Lower leg skin (tissue), 4 donors: ENCODE results near the gene SLC39A12. TPM values are rescaled to one million over a fixed set of nuclear protein-coding genes. Genes with fewer than 3 reads are reported as not detected.
A peak's percentile ranks its signal among the peaks of the same experiment; 100 is the strongest.
"Not testable (repeated sequence)": the region's sequence is repeated elsewhere in the genome, so short reads cannot be mapped to it uniquely, and the experiment has no call there.

Source experiments
- DNase-seq, 2 donors: peaks; one replicate each; pipeline ENCODE4 v3.0.0-alpha.2; 2019; ENCODE audit warnings: low spot score in 2 of 2
- H3K4me3 ChIP-seq: fragments of 200-600 bp; sonication (generic); 2 replicates; pipeline ENCODE4 v1.5.1; 2017; ENCODE audit warnings: mild to moderate bottlenecking, low read depth; ENCODE audit not compliant: poor library complexity, severe bottlenecking
- CTCF ChIP-seq, 3 donors: fragments of 450-650 bp; IDR thresholded peaks; one replicate each; pipeline ENCODE4 v1.5.1; 2016; ENCODE audit warnings: antibody characterized with exemption in 3 of 3, mild to moderate bottlenecking in 3 of 3, moderate library complexity in 2 of 3
- POLR2A ChIP-seq, 2 donors: fragments of 450-650 bp; IDR thresholded peaks; one replicate each; pipeline ENCODE4 v1.6.1; 2016 to 2017; ENCODE audit warnings: antibody characterized with exemption in 2 of 2, mild to moderate bottlenecking in 1 of 2, moderate library complexity in 1 of 2
- WGBS, 2 donors: methylation state at CpG; one replicate each; pipeline ENCODE4 v1.1.5; 2018; 5-methylcytosine and 5-hydroxymethylcytosine counted together
- intact Hi-C: fragments of 100-400 bp; cut with DNase I; formaldehyde crosslinking; loops from one replicate; pipeline ENCODE4 v1.15.0; 2023; ENCODE audit warnings: low total_unique reads
- total RNA-seq, 4 donors: library from RNA; depleted of rRNA; stranded (reverse); fragments of >200 nt; gene quantifications; one replicate each; pipeline ENCODE4 v1.1.0, GENCODE V29; 2016

The SLC39A12 gene
- total RNA-seq, 4 donors from 2014 or later, result not detected

- 68 to 88% methylated on average over 3 of the region's 3 CpGs for WGBS, 2 donors
- intact Hi-C loops, result no loop called here
- H3K4me3 ChIP-seq, result no peak overlapping the region
- TF ChIP-seq POLR2A (IDR thresholded peaks at IDR 0.05), result no peak
- no peak for TF ChIP-seq CTCF (IDR thresholded peaks at IDR 0.05)
- DNase-seq, result no peak
Measured at GRCh38 chr10:17921378-17921777, 30.3 kb upstream of the SLC39A12 start.

- DNase-seq, result peak; percentile 31 to 86
- TF ChIP-seq CTCF (IDR thresholded peaks at IDR 0.05) (no peak), POLR2A (IDR thresholded peaks at IDR 0.05) (no peak)
- 44 to 51% methylated on average over 4 of the region's 4 CpGs for WGBS, 2 donors
- intact Hi-C loops, result no loop called here
- no peak overlapping the region for H3K4me3 ChIP-seq
Measured at GRCh38 chr10:17923728-17924127, 28.0 kb upstream of the SLC39A12 start.

- DNase-seq, result no peak
- intact Hi-C loops, result no loop called here
- no peak for TF ChIP-seq POLR2A (IDR thresholded peaks at IDR 0.05)
- no peak for TF ChIP-seq CTCF (IDR thresholded peaks at IDR 0.05)
- H3K4me3 ChIP-seq, result no peak overlapping the region
- WGBS, 2 donors, result 57 to 66% methylated on average over 3 of the region's 3 CpGs
Measured at GRCh38 chr10:17943033-17943745, 8.5 kb upstream of the SLC39A12 start.

GRCh38 chr10:17950269-17950668 lies 1.4 kb upstream of the SLC39A12 start:
- 72 to 74% methylated on average over 7 of the region's 7 CpGs for WGBS, 2 donors
- intact Hi-C loops, DNase-seq, H3K4me3 ChIP-seq: not testable (repeated sequence)

GRCh38 chr10:17950726-17951125 lies 992 bp upstream of the SLC39A12 start:
- TF ChIP-seq CTCF (IDR thresholded peaks at IDR 0.05) (no peak), POLR2A (IDR thresholded peaks at IDR 0.05) (no peak)
- no peak overlapping the region for H3K4me3 ChIP-seq
- intact Hi-C loops, result no loop called here
- WGBS, 2 donors, result 91 to 92% methylated on average over 22 of the region's 22 CpGs
- DNase-seq, result peak in 1 of 2 donors; percentile 78

GRCh38 chr10:17954372-17954771 lies 2.7 kb downstream of the SLC39A12 start:
- WGBS, 2 donors, result 82 to 86% methylated on average over 10 of the region's 10 CpGs
- intact Hi-C loops, H3K4me3 ChIP-seq: not testable (repeated sequence)
- peak in 1 of 2 donors; percentile 54 for DNase-seq

- TF ChIP-seq POLR2A (IDR thresholded peaks at IDR 0.05), result no peak
- no peak for TF ChIP-seq CTCF (IDR thresholded peaks at IDR 0.05)
- intact Hi-C loops, result no loop called here
- no peak overlapping the region for H3K4me3 ChIP-seq
- 57 to 74% methylated on average over 2 of the region's 2 CpGs for WGBS, 2 donors
- DNase-seq, result no peak
Measured at GRCh38 chr10:17954861-17955260, 3.1 kb downstream of the SLC39A12 start.
